RWPE2 (cell line): ENCODE measurements around the gene CCDC183.

ENCODE experiments used
- ATAC-seq: fragments of 200-7000 bp; cut with Tn5 transposase; 3 replicates; pipeline ENCODE4 v1.9.1; 2021; ENCODE audit warnings: low read depth
- DNase-seq: peaks from one replicate; pipeline ENCODE4 v3.0.0-alpha.2; 2020; ENCODE audit warnings: low spot score
- H3K27ac ChIP-seq: fragments of 450-650 bp; 2 replicates; pipeline ENCODE4 v1.5.1; 2017; ENCODE audit warnings: mild to moderate bottlenecking; ENCODE audit not compliant: poor library complexity, severe bottlenecking
- H3K27me3 ChIP-seq: fragments of 250-450 bp; sonication (Bioruptor Pico); 2 replicates; pipeline ENCODE4 v1.5.1; 2021; ENCODE audit warnings: mild to moderate bottlenecking, moderate library complexity; ENCODE audit not compliant: insufficient read depth, poor library complexity, severe bottlenecking
- H3K36me3 ChIP-seq: fragments of 250-450 bp; sonication (Bioruptor Pico); 2 replicates; pipeline ENCODE4 v1.5.1; 2020; ENCODE audit warnings: low read depth, mild to moderate bottlenecking, moderate library complexity
- H3K4me1 ChIP-seq: fragments of 250-450 bp; sonication (Bioruptor Pico); 2 replicates; pipeline ENCODE4 v1.5.1; 2021; ENCODE audit warnings: mild to moderate bottlenecking, moderate library complexity; ENCODE audit not compliant: insufficient read depth, poor library complexity, severe bottlenecking
- H3K4me3 ChIP-seq: fragments of 250-450 bp; sonication (Bioruptor Pico); 2 replicates; pipeline ENCODE4 v1.5.1; 2021; ENCODE audit warnings: mild to moderate bottlenecking, moderate library complexity; ENCODE audit not compliant: severe bottlenecking
- H3K9me3 ChIP-seq: fragments of 250-450 bp; sonication (Bioruptor Pico); 2 replicates; pipeline ENCODE4 v1.5.1; 2021; ENCODE audit warnings: mild to moderate bottlenecking, moderate library complexity; ENCODE audit not compliant: severe bottlenecking
- TF ChIP-seq, protein P1 (sequence below): fragments of 450-650 bp; IDR thresholded peaks from one replicate; pipeline ENCODE4 v1.5.1; 2017; ENCODE audit warnings: mild to moderate bottlenecking, moderate library complexity; ENCODE audit not compliant: poor library complexity, severe bottlenecking

The CCDC183 gene

DNA sequence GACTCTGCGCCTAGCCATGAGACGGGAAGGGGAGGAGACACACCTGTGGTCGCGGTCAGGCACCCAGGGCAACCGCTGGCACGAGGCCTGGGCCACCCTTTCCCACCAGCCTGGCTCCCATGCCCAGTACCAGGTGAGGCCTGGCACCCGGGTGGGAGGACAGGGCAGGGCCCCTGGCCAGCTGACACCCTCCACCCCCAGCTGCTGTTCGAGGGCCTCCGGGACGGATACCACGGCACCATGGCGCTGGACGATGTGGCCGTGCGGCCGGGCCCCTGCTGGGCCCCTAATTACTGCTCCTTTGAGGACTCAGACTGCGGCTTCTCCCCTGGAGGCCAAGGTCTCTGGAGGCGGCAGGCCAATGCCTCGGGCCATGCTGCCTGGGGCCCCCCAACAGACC, 61.0 kb downstream of the CCDC183 start:
- Histone ChIP-seq H3K27me3 (no peaks in the 10 kb centered on the region), H3K4me1 (no peaks in the 10 kb centered on the region), H3K9me3 (no peaks in the 10 kb centered on the region), H3K27ac (no peak overlapping the region), H3K36me3 (peaks cover 4% of the 10 kb centered on the region; the same call in 1 of the 2 replicates), H3K4me3 (no peak overlapping the region)
- TF ChIP-seq, protein P1, sequence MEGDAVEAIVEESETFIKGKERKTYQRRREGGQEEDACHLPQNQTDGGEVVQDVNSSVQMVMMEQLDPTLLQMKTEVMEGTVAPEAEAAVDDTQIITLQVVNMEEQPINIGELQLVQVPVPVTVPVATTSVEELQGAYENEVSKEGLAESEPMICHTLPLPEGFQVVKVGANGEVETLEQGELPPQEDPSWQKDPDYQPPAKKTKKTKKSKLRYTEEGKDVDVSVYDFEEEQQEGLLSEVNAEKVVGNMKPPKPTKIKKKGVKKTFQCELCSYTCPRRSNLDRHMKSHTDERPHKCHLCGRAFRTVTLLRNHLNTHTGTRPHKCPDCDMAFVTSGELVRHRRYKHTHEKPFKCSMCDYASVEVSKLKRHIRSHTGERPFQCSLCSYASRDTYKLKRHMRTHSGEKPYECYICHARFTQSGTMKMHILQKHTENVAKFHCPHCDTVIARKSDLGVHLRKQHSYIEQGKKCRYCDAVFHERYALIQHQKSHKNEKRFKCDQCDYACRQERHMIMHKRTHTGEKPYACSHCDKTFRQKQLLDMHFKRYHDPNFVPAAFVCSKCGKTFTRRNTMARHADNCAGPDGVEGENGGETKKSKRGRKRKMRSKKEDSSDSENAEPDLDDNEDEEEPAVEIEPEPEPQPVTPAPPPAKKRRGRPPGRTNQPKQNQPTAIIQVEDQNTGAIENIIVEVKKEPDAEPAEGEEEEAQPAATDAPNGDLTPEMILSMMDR: no peak
- ATAC-seq (no peak), DNase-seq (no peak)
